RWPE1 (cell line): ENCODE results near the gene MIP.
A peak's percentile ranks its signal among the peaks of the same experiment; 100 is the strongest.

ENCODE experiments used
- CTCF ChIA-PET: fragments of 350-600 bp; sonication (Branson Sonifier 250); formaldehyde crosslinking; extraction: SDS; loops from one replicate; lab custom pipeline; 2021; lab: Yijun Ruan, JAX
- POLR2A ChIA-PET: fragments of 400-600 bp; formaldehyde crosslinking; extraction: SDS; loops from one replicate; lab custom pipeline; 2020; ENCODE audit warnings: antibody characterized with exemption; ENCODE audit not compliant: low non-redundant PET; lab: Yijun Ruan, JAX
- DNase-seq: peaks from one replicate; pipeline ENCODE4 v3.0.0; 2012; ENCODE audit warnings: low spot score
- H3K27ac ChIP-seq: fragments of 450-650 bp; 2 replicates; pipeline ENCODE4 v1.5.1; 2017
- TF ChIP-seq, protein P1 (sequence below): fragments of 450-650 bp; conservative IDR thresholded peaks from 2 replicates; pipeline ENCODE4 v1.5.1; 2017; ENCODE audit warnings: low read depth, mild to moderate bottlenecking

Gene MIP

GRCh38 chr12:56488041-56488955 is 33.8 kb upstream of the MIP start, which contains the start of gene GLS2:
TSS of gene GLS2 (minus strand) at chr12:56488161. CDS start at chr12:56488118, 43 bp downstream.
- TF ChIP-seq, protein P1, sequence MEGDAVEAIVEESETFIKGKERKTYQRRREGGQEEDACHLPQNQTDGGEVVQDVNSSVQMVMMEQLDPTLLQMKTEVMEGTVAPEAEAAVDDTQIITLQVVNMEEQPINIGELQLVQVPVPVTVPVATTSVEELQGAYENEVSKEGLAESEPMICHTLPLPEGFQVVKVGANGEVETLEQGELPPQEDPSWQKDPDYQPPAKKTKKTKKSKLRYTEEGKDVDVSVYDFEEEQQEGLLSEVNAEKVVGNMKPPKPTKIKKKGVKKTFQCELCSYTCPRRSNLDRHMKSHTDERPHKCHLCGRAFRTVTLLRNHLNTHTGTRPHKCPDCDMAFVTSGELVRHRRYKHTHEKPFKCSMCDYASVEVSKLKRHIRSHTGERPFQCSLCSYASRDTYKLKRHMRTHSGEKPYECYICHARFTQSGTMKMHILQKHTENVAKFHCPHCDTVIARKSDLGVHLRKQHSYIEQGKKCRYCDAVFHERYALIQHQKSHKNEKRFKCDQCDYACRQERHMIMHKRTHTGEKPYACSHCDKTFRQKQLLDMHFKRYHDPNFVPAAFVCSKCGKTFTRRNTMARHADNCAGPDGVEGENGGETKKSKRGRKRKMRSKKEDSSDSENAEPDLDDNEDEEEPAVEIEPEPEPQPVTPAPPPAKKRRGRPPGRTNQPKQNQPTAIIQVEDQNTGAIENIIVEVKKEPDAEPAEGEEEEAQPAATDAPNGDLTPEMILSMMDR = no peak
- ChIA-PET CTCF (interaction anchor here (0.6 to 1.0 kb wide), 3 partner anchors 298 to 937 kb away, joined by 3 to 5 read pairs (median 4); no protein-coding TSS in a partner anchor), POLR2A (interaction anchor here (0.6 kb wide), 1 partner anchor 407 kb away, joined by 3 read pairs; no protein-coding TSS in a partner anchor)
- DNase-seq = peak; percentile 94
- H3K27ac ChIP-seq = peak within 1 kb of the TSS; percentile 37; the same call in 1 of the 2 replicates

GRCh38 chr12:56487448-56488040 is 33.1 kb upstream of the MIP start:
- ChIA-PET POLR2A (no interaction called here), CTCF (interaction anchor here (0.6 kb wide), 1 partner anchor 314 kb away, joined by 3 read pairs; no protein-coding TSS in a partner anchor)
- H3K27ac ChIP-seq = peak overlapping the region; percentile 37; the same call in 1 of the 2 replicates
- TF ChIP-seq, protein P1 = no peak
- peak; percentile 8 for DNase-seq

- no peak overlapping the region for H3K27ac ChIP-seq
- CTCF ChIA-PET = no interaction called here
- POLR2A ChIA-PET = no interaction called here
- no peak for DNase-seq
- TF ChIP-seq, protein P1 = no peak
These were observed 32.2 kb upstream of the MIP start for GRCh38 chr12:56486694-56487093.

GRCh38 chr12:56484566-56484965 is 30.1 kb upstream of the MIP start:
- TF ChIP-seq, protein P1 = no peak
- no peak overlapping the region for H3K27ac ChIP-seq
- POLR2A ChIA-PET = no interaction called here
- CTCF ChIA-PET = interaction anchor here (0.7 kb wide), 1 partner anchor 209 kb away, joined by 3 read pairs; no protein-coding TSS in a partner anchor
- DNase-seq = no peak

- CTCF ChIA-PET = no interaction called here
- no peak for DNase-seq
- TF ChIP-seq, protein P1 = no peak
- POLR2A ChIA-PET = no interaction called here
- H3K27ac ChIP-seq = no peak overlapping the region
These were observed 25.2 kb upstream of the MIP start for GRCh38 chr12:56479625-56480024.
